Articular chondrocyte of knee joint (primary cell): Measurements from ENCODE around the gene GDAP2. TPM values are rescaled to one million over a fixed set of nuclear protein-coding genes. Genes with fewer than 3 reads are reported as not detected.

Experiments
- total RNA-seq: library from RNA; depleted of rRNA; stranded (reverse); fragments of >200 nt; gene quantifications from 2 replicates; pipeline ENCODE4 v1.2.3, GENCODE V29; 2012

The GDAP2 gene, protein sequence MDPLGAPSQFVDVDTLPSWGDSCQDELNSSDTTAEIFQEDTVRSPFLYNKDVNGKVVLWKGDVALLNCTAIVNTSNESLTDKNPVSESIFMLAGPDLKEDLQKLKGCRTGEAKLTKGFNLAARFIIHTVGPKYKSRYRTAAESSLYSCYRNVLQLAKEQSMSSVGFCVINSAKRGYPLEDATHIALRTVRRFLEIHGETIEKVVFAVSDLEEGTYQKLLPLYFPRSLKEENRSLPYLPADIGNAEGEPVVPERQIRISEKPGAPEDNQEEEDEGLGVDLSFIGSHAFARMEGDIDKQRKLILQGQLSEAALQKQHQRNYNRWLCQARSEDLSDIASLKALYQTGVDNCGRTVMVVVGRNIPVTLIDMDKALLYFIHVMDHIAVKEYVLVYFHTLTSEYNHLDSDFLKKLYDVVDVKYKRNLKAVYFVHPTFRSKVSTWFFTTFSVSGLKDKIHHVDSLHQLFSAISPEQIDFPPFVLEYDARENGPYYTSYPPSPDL
- total RNA-seq, result 31.9 and 35.8 TPM in 2 replicates

GRCh38 chr1:117929343-117930172 is at the start of gene GDAP2, which contains the start of gene WDR3:
Gene GDAP2, minus strand, starts transcription at chr1:117929621. Its CDS starts 9,264 bp downstream, at chr1:117920357.
Gene WDR3, plus strand, starts transcription at chr1:117929739. Its CDS starts 3,581 bp downstream, at chr1:117933320.

Other genes with a start within 250 kb of the GDAP2 start
- 11.5 and 13.5 TPM in 2 replicates for gene WDR3, start 118 bp upstream of the GDAP2 start, total RNA-seq